Neutrophil (primary cell): ENCODE results near the gene FOXN3.

Source experiments
- H3K27ac ChIP-seq: fragments of 200-600 bp; sonication (generic); 2 replicates; pipeline ENCODE4 v1.5.1; 2016; ENCODE audit warnings: mild to moderate bottlenecking, moderate library complexity
- H3K27me3 ChIP-seq: fragments of 200-600 bp; sonication (generic); 2 replicates; pipeline ENCODE4 v1.6.0; 2016; ENCODE audit warnings: mild to moderate bottlenecking
- H3K36me3 ChIP-seq: fragments of 200-600 bp; sonication (generic); 2 replicates; pipeline ENCODE4 v1.5.1; 2017
- H3K4me1 ChIP-seq, 2 experiments: fragments of 200-600 bp in 1 of 2; sonication (generic) in 1 of 2; 1 replicate in 1 of 2; 2 replicates in 1 of 2; pipeline versions ENCODE4 v1.5.1 to v1.6.1; 2013 to 2016; ENCODE audit warnings: low read depth in 1 of 2, low read length in 1 of 2, mild to moderate bottlenecking in 1 of 2, moderate library complexity in 1 of 2; ENCODE audit not compliant: control insufficient read depth in 1 of 2, insufficient read depth in 1 of 2
- H3K4me3 ChIP-seq, 2 experiments: fragments of 200-600 bp in 1 of 2; sonication (generic) in 1 of 2; 1 replicate in 1 of 2; 2 replicates in 1 of 2; pipeline ENCODE4 v1.5.1; 2013 to 2016; ENCODE audit warnings: low read depth in 1 of 2, low read length in 1 of 2, mild to moderate bottlenecking in 1 of 2, moderate library complexity in 1 of 2
- H3K9me3 ChIP-seq: fragments of 200-600 bp; sonication (generic); 2 replicates; pipeline ENCODE4 v1.5.1; 2016
- CTCF ChIP-seq: fragments of 200-600 bp; sonication (generic); IDR thresholded peaks from 2 replicates; pipeline ENCODE4 v1.5.1; 2016; ENCODE audit warnings: antibody characterized with exemption

Gene FOXN3

GRCh38 chr14:89260898-89261297 is 156.1 kb downstream of the FOXN3 start:
- Histone ChIP-seq H3K36me3 (peaks cover 17% of the 10 kb centered on the region), H3K27me3 (no peaks in the 10 kb centered on the region), H3K9me3 (no peaks in the 10 kb centered on the region), H3K4me1 (no peaks in the 10 kb centered on the region), H3K4me3 (no peak overlapping the region), H3K27ac (no peak overlapping the region)
- no peak for TF ChIP-seq CTCF

- Histone ChIP-seq H3K27me3 (no peaks in the 10 kb centered on the region), H3K36me3 (peaks cover 14% of the 10 kb centered on the region), H3K9me3 (no peaks in the 10 kb centered on the region), H3K4me3 (no peak overlapping the region), H3K27ac (no peak overlapping the region), H3K4me1 (no peaks in the 10 kb centered on the region)
- no peak for TF ChIP-seq CTCF
These were observed 157.0 kb downstream of the FOXN3 start for GRCh38 chr14:89259951-89260609.

- no peaks in the 10 kb centered on the region for H3K9me3 ChIP-seq
- H3K4me3 ChIP-seq: no peak overlapping the region
- no peak overlapping the region for H3K27ac ChIP-seq
- no peaks in the 10 kb centered on the region for H3K4me1 ChIP-seq
- H3K36me3 ChIP-seq: peaks cover 14% of the 10 kb centered on the region
- H3K27me3 ChIP-seq: no peaks in the 10 kb centered on the region
- no peak for TF ChIP-seq CTCF
These were observed 158.2 kb downstream of the FOXN3 start for GRCh38 chr14:89258728-89259273.

- H3K27me3 ChIP-seq: no peaks in the 10 kb centered on the region
- H3K4me3 ChIP-seq: no peak overlapping the region
- H3K4me1 ChIP-seq: no peaks in the 10 kb centered on the region
- no peak overlapping the region for H3K27ac ChIP-seq
- TF ChIP-seq CTCF: no peak
- H3K36me3 ChIP-seq: peaks cover 10% of the 10 kb centered on the region
- H3K9me3 ChIP-seq: no peaks in the 10 kb centered on the region
These were observed 160.1 kb downstream of the FOXN3 start for GRCh38 chr14:89256951-89257350.

GRCh38 chr14:89256283-89256682 is 160.8 kb downstream of the FOXN3 start:
- H3K27me3 ChIP-seq: no peaks in the 10 kb centered on the region
- no peak overlapping the region for H3K4me3 ChIP-seq
- H3K27ac ChIP-seq: no peak overlapping the region
- no peak for TF ChIP-seq CTCF
- H3K36me3 ChIP-seq: peaks cover 10% of the 10 kb centered on the region
- H3K9me3 ChIP-seq: no peaks in the 10 kb centered on the region
- H3K4me1 ChIP-seq: no peaks in the 10 kb centered on the region
